Measurements from ENCODE around the gene MORN4.

GRCh38 chr10:97611473-97611872 lies 21.8 kb downstream of the MORN4 start:
- TF ChIP-seq CTCF (conservative IDR thresholded peaks at IDR 0.05) (no peak), ZFX (IDR thresholded peaks at IDR 0.05) (no peak)

Data from C4-2B (cell line).